Sciatic nerve (tissue), 2 donors: ENCODE data around the gene RIT2. TPM values are rescaled to one million over a fixed set of nuclear protein-coding genes. Genes with fewer than 3 reads are reported as not detected.

Source experiments
- ATAC-seq: fragments of 200-7000 bp; cut with Tn5 transposase; one replicate; pipeline ENCODE4 v1.9.1; 2020; ENCODE audit warnings: mild to moderate bottlenecking, moderate library complexity
- DNase-seq: peaks from one replicate; pipeline ENCODE4 v3.0.0-alpha.2; 2020; ENCODE audit warnings: low spot score
- intact Hi-C: fragments of 100-400 bp; cut with DNase I; formaldehyde crosslinking; loops from one replicate; pipeline ENCODE4 v1.14.2; 2022
- total RNA-seq: library from RNA; stranded (reverse); fragmentation: NEBNext Ultra II Directional; extraction: Animal tissue kit (Norgen Biotek cat#: 25700); gene quantifications from one replicate; pipeline ENCODE4 v1.2.1, GENCODE V29; 2021
- donor health status: DM: no; HTN: no; CAD: no.
- donor health status: DM: no; HTN: no; CAD: no.

RIT2 gene
- total RNA-seq, 1 donor from 2014 or later: not detected

DNA sequence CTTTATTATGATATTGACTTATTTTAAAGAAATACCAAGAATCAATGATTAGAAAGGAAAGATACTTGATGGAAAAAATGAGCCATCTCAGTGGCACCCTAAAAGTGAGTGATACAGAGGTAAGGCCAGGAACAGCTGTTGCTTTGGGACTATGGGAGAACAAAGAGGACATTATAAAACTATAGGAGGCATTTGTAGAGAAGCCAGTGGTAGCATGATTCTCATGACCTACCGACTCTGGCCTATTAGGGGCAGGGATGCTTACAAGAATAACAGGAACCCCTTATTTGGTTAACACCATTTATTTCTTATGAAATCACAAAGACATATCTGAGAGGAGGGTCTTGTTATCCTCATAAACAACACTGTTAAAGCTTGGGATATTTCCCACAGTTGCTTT lies 162.2 kb downstream of the RIT2 start:
- ATAC-seq: no peak

DNA sequence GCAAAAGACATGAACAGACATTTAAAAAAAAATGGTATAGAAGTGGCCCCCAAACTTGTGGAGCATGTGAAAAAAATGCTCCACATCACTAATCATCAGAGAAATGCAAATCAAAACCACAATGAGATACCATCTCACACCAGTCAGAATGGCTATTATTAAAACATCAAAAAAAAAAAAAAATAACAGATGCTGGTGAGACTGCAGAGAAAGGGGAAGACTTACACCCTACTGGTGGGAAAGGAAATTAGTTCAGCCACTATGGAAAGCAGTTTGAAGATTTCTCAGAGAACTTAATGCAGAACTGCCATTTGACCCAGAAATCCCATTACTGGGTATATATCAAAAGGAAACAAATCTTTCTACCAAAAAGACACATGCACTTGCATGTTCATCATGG lies 164.8 kb downstream of the RIT2 start:
- intact Hi-C loops: no loop called here
- DNase-seq (no peak), ATAC-seq (no peak)

More for the DNA sequence above, 162.2 kb downstream of the RIT2 start:
- DNase-seq: no peak
- intact Hi-C loops: no loop called here

- intact Hi-C loops: no loop called here
- no peak for DNase-seq
- ATAC-seq: no peak
Observed at GRCh38 chr18:42948831-42949230, 166.7 kb downstream of the RIT2 start.

DNA sequence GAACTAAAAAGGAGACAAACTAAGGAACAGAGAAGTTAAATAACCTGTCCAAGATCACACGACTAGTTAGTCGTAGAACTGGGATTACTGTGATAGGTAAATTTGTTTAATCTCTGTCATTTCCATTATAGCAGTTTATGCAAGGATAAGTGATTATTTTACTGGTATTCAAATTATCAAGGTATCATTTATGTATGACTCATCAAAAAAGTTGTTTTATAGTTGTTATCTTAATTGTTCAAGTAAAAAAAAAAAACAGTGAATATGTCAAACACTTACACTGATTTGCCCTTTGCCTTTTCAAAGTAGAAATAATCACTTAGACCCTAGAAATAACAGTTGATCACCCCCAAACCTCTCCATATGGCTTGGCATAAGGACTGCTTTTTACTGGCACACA lies 173.6 kb downstream of the RIT2 start:
- no peak for DNase-seq
- intact Hi-C loops: no loop called here
- ATAC-seq: no peak

- no peak for DNase-seq
- intact Hi-C loops: no loop called here
- ATAC-seq: no peak
Observed at GRCh38 chr18:42941021-42941420, 174.5 kb downstream of the RIT2 start.

DNA sequence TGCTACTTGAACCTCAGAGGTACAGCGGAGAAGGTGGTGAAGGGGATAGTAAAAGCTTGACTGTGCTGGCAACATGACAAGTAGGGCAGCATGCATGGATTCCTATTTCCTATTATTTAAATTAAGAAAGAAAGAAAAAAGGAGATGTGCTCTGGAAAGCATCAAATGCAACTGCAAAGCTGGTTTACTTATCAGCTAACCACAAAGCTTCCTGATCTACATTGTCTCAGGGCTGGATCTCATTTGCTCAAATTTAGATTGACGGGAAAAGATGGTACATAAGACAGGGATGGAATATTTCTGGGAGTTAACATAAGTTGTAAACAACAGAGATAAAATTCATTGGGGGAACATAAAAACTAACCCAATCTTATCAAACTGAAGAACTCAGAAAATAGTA lies 178.0 kb downstream of the RIT2 start:
- intact Hi-C loops: no loop called here
- DNase-seq (no peak), ATAC-seq (no peak)

DNA sequence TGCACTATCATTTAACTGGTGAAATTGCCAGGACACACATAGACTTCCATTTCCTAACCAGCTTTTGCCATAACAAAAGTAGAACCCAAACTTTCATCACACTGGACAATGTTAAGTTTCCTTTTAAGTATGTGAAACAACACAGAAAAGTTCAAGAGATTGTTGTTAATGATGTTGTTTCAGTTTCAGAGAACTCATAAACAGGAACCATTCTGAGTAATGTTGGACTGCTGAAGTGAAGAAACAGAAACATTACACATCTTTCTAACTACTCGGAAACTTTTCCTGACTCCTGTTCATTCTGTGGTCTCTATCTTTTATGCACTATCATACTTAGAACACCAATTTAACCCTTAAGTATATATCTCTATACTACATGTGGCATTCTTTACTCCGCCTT lies 179.2 kb downstream of the RIT2 start:
- no peak for ATAC-seq
- DNase-seq: no peak
- intact Hi-C loops: no loop called here

DNA sequence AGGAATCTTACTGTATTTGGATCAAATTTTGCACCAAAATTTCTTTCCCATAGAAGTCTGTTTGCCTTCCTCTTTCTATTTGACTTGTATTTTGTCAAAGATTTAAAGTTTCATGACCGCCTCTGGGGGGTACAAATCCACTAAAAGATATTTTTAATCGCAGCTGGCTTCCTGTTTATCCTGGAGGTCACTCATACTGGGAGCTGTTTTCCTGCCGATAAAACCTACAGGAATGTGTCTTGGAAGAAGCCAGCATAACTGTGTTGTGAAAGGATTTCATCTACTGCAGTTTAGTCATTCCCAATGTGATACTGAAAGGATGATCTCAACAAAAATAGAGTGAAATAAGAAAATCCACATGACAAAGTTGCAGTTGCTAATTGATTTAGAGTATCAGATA lies 184.0 kb downstream of the RIT2 start:
- DNase-seq (no peak), ATAC-seq (peak; percentile 91)
- intact Hi-C loops: no loop called here

DNA sequence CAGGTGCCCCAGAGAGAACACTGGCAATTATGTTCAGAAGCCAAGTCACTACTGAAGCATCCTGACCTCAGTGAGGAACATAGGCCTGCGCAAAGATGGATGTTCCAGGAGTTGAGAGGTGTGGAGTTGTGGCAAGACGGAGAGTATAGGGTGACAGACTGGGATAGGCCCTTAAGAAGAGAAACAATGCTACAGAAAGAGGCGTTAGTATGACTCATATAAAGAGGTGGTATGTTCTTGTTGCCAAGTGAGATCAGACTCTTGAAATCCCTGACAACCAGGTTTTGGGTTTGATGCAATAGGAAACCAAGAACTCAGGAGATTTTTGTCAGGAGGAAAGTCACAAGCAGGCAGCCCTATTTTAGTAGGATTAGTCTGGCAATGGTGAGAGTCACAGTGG lies 185.6 kb downstream of the RIT2 start:
- DNase-seq (no peak), ATAC-seq (no peak)
- intact Hi-C loops: no loop called here

GRCh38 chr18:42929181-42929580 lies 186.3 kb downstream of the RIT2 start:
- ATAC-seq (no peak), DNase-seq (no peak)
- intact Hi-C loops: no loop called here

DNA sequence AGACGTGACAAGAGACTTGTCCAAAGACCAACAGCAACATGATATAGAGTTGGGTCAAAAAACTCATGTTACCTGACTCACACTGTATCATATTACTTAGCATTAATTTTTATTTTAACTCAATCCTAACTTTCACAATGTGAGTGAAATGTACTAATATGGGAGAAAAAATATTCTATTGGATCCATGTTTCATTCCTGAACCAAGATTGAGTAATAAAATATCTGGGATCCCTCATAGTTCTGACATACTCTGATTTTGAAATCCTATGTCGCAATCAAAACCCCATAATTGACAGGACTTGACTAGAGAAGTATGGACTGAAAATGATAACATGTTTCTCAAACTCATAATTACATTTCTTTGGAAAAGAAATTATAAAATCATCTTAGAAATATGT lies 190.4 kb downstream of the RIT2 start:
- intact Hi-C loops: no loop called here
- DNase-seq (no peak), ATAC-seq (no peak)

DNA sequence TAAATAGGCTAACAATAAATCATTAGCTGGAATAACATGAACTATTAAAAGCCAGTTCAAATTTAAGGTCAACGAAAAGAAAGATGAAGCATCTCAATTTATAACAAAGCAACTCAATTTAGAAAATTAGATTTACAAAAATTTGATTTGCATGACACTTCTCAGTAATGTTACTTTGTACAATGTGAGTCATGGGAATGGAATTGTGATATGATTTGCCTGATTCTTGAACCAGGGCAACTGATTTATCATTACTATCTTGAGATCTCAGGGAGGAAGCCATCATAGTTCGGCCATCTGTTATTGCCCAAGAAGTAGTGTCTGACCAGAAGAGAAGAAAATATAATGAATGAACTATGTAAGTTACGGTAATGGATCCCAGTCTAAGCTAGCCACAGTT lies 193.1 kb downstream of the RIT2 start:
- intact Hi-C loops: no loop called here
- no peak for ATAC-seq
- no peak for DNase-seq

DNA sequence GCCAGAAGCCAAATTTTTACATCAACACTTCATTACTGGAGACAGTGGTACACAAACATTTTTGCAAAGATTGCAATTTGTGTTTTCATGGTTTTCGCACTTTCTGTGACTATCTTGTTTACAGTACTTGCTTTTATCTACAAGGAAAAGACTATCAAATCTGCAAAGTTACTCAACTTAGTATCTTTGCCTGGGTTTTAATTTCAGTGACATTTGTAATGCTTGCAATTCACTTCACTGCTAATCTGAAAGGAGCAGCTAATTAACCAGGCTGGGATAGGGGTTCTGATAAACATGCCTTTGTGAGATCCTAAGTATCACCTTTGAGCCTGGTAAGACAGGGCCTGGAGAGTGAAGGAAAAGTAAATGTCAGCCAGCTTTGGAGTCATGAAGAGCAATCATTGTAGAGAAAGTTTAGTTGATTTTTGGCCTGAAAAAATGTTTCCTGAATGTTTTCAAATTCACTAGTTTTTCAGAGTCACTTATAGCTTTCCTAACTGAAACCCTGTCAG lies 194.2 kb downstream of the RIT2 start:
- intact Hi-C loops: no loop called here
- ATAC-seq: no peak
- no peak for DNase-seq

DNA sequence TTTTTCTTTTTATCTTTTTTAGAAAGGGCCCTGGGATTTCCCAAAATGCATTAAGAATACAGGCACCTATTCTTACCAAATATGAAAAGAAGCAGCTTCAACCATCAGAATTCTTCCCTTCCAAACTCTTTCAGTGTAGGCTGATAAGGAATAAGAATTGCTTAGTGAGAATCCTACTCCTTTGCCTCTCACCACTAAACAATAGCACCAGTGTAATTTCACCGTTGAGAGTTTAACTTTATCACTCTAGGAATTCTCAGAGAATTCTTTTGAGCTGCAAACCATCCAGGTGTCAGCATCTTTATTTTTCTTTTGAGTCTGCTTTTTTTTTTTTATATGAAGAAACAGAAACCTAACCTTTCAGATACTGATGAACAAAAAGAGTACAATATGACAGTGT lies 194.9 kb downstream of the RIT2 start:
- intact Hi-C loops: no loop called here
- DNase-seq: no peak
- no peak for ATAC-seq

GRCh38 chr18:42915299-42915698 lies 200.2 kb downstream of the RIT2 start:
- ATAC-seq: no peak
- intact Hi-C loops: no loop called here
- no peak for DNase-seq

GRCh38 chr18:42914476-42914875 lies 201.0 kb downstream of the RIT2 start:
- DNase-seq (no peak), ATAC-seq (no peak)
- intact Hi-C loops: no loop called here

GRCh38 chr18:42909095-42909494 lies 206.4 kb downstream of the RIT2 start:
- ATAC-seq (no peak), DNase-seq (no peak)
- intact Hi-C loops: no loop called here

- DNase-seq: no peak
- ATAC-seq: no peak
- intact Hi-C loops: no loop called here
Observed at GRCh38 chr18:42906761-42907160, 208.7 kb downstream of the RIT2 start.

DNA sequence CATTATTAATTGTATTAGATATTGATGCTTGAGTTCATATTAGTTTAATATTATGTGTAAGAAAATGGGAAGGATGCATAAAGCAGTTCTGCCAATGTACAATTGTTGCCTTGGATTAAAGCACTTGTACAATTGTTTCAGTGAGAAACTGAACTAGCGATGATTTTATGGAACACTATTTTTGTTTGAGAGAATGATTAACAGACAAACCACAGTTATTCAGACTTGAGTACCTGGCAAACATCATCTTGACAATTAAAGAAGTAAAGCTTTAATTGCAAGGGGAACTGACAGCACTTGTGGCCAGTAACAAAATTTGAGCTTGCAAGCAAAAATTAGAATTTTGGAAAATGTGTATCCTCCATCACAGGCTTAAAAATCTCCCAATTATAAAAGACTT lies 214.3 kb downstream of the RIT2 start:
- DNase-seq (no peak), ATAC-seq (no peak)
- intact Hi-C loops: no loop called here

- ATAC-seq (no peak), DNase-seq (no peak)
- intact Hi-C loops: no loop called here
Observed at GRCh38 chr18:42893977-42894376, 221.5 kb downstream of the RIT2 start.

DNA sequence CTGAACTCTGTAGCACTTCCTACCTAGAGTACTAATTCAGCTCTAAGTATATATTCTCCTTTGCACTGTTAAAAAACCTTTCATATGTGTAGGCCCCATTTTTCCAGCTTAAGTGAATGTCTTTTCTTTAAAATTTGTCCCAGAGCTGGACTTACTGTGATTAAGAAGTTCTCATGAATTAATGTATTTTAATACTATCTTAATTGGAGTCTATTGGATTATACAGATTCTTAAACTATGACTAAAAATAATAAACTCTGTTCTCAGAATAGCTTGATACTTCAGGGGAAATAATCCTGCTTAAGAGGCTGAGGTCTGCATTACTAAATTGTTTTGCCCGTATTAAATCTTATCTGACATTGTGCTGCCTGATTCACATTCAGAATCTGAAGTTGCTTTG lies 223.3 kb downstream of the RIT2 start:
- ATAC-seq: no peak

GRCh38 chr18:42891705-42892104 lies 223.8 kb downstream of the RIT2 start:
- intact Hi-C loops: no loop called here
- ATAC-seq: no peak

More for the DNA sequence above, 223.3 kb downstream of the RIT2 start:
- intact Hi-C loops: no loop called here
- DNase-seq: no peak

More at GRCh38 chr18:42891705-42892104, 223.8 kb downstream of the RIT2 start:
- DNase-seq: no peak
